Testis (tissue), 2 donors: ENCODE results near the gene YIPF1.

Experiments used
- CTCF ChIP-seq, 3 experiments: fragments of 450-650 bp in 2 of 3; fragments of 200-600 bp in 1 of 3; sonication (generic) in 1 of 3; IDR thresholded peaks; one replicate each; pipeline ENCODE4 v1.5.1; 2016 to 2019; ENCODE audit warnings: antibody characterized with exemption in 3 of 3, mild to moderate bottlenecking in 2 of 3, moderate library complexity in 1 of 3
- POLR2A ChIP-seq: fragments of 450-650 bp; IDR thresholded peaks from one replicate; pipeline ENCODE4 v1.6.1; 2017; ENCODE audit warnings: antibody characterized with exemption, mild to moderate bottlenecking, moderate library complexity

- TF ChIP-seq POLR2A (no peak), CTCF (IDR thresholded peaks at IDR 0.05) (no peak)
These were observed 52.0 kb downstream of the YIPF1 start for GRCh38 chr1:53837646-53837923.
